GM21360 (cell line): ENCODE measurements around the gene ZC3H12D.
"Not testable (repeated sequence)": the region's sequence is repeated elsewhere in the genome, so short reads cannot be mapped to it uniquely, and the experiment has no call there.

ENCODE experiments used
- ATAC-seq: cut with Tn5 transposase; IDR thresholded peaks from one replicate; pipeline ENCODE4 v1.9.1; 2021; ENCODE audit warnings: mild to moderate bottlenecking, moderate library complexity; ENCODE audit not compliant: unreplicated experiment

Gene ZC3H12D

GRCh38 chr6:149460249-149460648, 24.6 kb downstream of the ZC3H12D start:
- ATAC-seq: not testable (repeated sequence)

- ATAC-seq: no peak
Observed at GRCh38 chr6:149459761-149460160, 25.1 kb downstream of the ZC3H12D start.

- no peak for ATAC-seq
Observed at GRCh38 chr6:149458806-149459205, 26.0 kb downstream of the ZC3H12D start.

- ATAC-seq: no peak
Observed at GRCh38 chr6:149458196-149458595, 26.6 kb downstream of the ZC3H12D start.

- no peak for ATAC-seq
Observed at GRCh38 chr6:149457316-149457884, 27.4 kb downstream of the ZC3H12D start.

- no peak for ATAC-seq
Observed at GRCh38 chr6:149456311-149457021, 28.3 kb downstream of the ZC3H12D start.

- no peak for ATAC-seq
Observed at GRCh38 chr6:149455031-149455732, 29.6 kb downstream of the ZC3H12D start.

- no peak for ATAC-seq
Observed at GRCh38 chr6:149454346-149454848, 30.4 kb downstream of the ZC3H12D start.

- no peak for ATAC-seq
Observed at GRCh38 chr6:149453597-149454345, 31.0 kb downstream of the ZC3H12D start.

- ATAC-seq: no peak
Observed at GRCh38 chr6:149452037-149452939, 32.5 kb downstream of the ZC3H12D start.

GRCh38 chr6:149451376-149452036, 33.3 kb downstream of the ZC3H12D start:
- no peak for ATAC-seq

- no peak for ATAC-seq
Observed at GRCh38 chr6:149450679-149451375, 34.0 kb downstream of the ZC3H12D start.

GRCh38 chr6:149449831-149450678, 34.8 kb downstream of the ZC3H12D start:
- no peak for ATAC-seq

- no peak for ATAC-seq
Observed at GRCh38 chr6:149448821-149449453, 35.9 kb downstream of the ZC3H12D start.

- no peak for ATAC-seq
Observed at GRCh38 chr6:149446791-149447376, 37.9 kb downstream of the ZC3H12D start.

GRCh38 chr6:149445573-149445972, 39.2 kb downstream of the ZC3H12D start:
- ATAC-seq: no peak

GRCh38 chr6:149445095-149445466, 39.7 kb downstream of the ZC3H12D start:
- no peak for ATAC-seq
